Measurements from ENCODE around the gene NFATC3. TPM values are rescaled to one million over a fixed set of nuclear protein-coding genes. Genes with fewer than 3 reads are reported as not detected.

The NFATC3 gene
- total and polyA plus RNA-seq, 2 of the 8 experiments (the other 6 are each of a cell fraction or from before 2014, with no cell fraction given), result 17.6 to 34.5 TPM

DNA sequence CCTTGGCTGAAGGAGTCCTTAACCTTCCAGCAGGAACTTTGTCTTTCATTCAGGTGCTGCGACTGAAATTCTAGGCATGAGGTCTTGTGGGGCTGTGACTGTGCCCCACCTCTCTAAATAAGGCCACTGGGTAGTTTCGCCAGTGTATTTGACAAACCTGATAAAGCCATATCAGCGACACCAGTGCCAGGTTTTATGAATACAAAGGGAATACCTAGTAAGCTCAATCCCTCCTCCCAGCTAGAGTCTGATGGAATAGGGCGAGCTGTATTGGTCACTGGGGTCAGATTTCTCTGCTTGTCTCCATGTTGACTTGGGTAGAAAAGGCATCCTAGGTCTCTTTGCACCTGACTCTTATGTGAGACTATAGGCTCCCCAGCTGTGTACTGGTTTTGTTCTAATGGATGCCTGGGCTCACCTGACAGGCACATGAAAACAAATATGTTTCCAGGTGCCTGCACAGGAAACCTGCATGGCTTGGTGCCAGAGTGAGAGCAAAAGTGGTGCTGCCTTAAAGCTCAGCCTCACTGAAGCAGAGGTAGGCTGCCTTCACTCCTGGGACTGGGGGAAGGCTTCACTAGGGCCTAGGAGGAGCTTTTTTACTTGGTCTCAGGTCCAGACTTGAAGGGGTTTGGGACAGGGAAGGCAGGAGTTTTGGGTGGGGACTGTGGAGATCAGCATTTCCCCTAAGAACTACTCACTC lies 187.5 kb downstream of the NFATC3 start:
- H2AK5ac ChIP-seq (ENCODE audit: low read depth, low read length), result no peak overlapping the region
- H4K8ac ChIP-seq (ENCODE audit: extremely low read depth, insufficient read depth, low read length), result no peak overlapping the region
- WGBS, 2 experiments (ENCODE audit: extremely low coverage in 1 of 2, insufficient coverage in 1 of 2, insufficient read length in 1 of 2, insufficient replicate concordance in 2 of 2, low coverage in 1 of 2, low lambda C conversion rate in 2 of 2, missing lambda C conversion rate in 1 of 2), result 87% methylated on average over 4 of the region's 4 CpGs; no CpG with 5 or more reads in 1 of the 2 experiments
- H3K4me2 ChIP-seq (ENCODE audit: insufficient read depth in 1 of 2, low read depth in 2 of 2, low read length in 2 of 2), result no peak overlapping the region
- no peak overlapping the region for H2BK15ac ChIP-seq (ENCODE audit: low read length)
- peaks cover 12% of the 10 kb centered on the region for H3K79me1 ChIP-seq (ENCODE audit: low read depth, low read length)
- no peak overlapping the region for H2BK20ac ChIP-seq (ENCODE audit: low read length)
- no peak for FAIRE-seq
- no peak overlapping the region for H3K23ac ChIP-seq (ENCODE audit: insufficient read length)
- no peak overlapping the region for H3K4ac ChIP-seq (replicated peaks; ENCODE audit: insufficient read length, low read depth, low read length)
- H3K23me2 ChIP-seq (ENCODE audit: low read depth, low read length), result no peaks in the 10 kb centered on the region
- TF ChIP-seq GABPA (IDR thresholded peaks at IDR 0.05; ENCODE audit: borderline replicate concordance, insufficient read depth, low read length) (no peak), RBBP5 (IDR thresholded peaks at IDR 0.05; ENCODE audit: borderline replicate concordance, low read depth, low read length) (no peak), CHD1 (IDR thresholded peaks at IDR 0.05; ENCODE audit: low read depth, low read length) (no peak), CBX8 (IDR thresholded peaks at IDR 0.05; ENCODE audit: borderline replicate concordance, low read depth, low read length) (no peak), GTF2F1 (IDR thresholded peaks at IDR 0.05; ENCODE audit: borderline replicate concordance, low read depth, low read length) (no peak), BCL11A (IDR thresholded peaks at IDR 0.05; ENCODE audit: low read depth in 2 of 2, low read length in 2 of 2) (no peak), CBX5 (IDR thresholded peaks at IDR 0.05; ENCODE audit: low read depth, low read length) (no peak), JUN (IDR thresholded peaks at IDR 0.05; ENCODE audit: low read depth, low read length) (no peak), BRCA1 (IDR thresholded peaks at IDR 0.05; ENCODE audit: low read depth, low read length) (no peak), NRF1 (IDR thresholded peaks at IDR 0.05; ENCODE audit: low read depth, low read length) (no peak)
- TF ChIP-seq, protein P1, sequence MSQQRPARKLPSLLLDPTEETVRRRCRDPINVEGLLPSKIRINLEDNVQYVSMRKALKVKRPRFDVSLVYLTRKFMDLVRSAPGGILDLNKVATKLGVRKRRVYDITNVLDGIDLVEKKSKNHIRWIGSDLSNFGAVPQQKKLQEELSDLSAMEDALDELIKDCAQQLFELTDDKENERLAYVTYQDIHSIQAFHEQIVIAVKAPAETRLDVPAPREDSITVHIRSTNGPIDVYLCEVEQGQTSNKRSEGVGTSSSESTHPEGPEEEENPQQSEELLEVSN (IDR thresholded peaks at IDR 0.05), result no peak
- ChIA-PET CTCF (ENCODE audit: partially characterized antibody) (interaction anchor here (0.6 to 8.5 kb wide), 10 partner anchors 9 to 202 kb away, joined by 3 to 63 read pairs (median 6); partner anchors contain the start of gene SLC7A6), POLR2A (ENCODE audit: partially characterized antibody) (interaction anchor here (0.9 to 1.5 kb wide), 4 partner anchors 9 to 36 kb away, joined by 3 to 5 read pairs (median 3); partner anchors contain the start of genes ESRP2, PLA2G15 and SLC7A6)
- no peak overlapping the region for H2BK120ac ChIP-seq (replicated peaks; ENCODE audit: low read depth, low read length)
- H4K5ac ChIP-seq (ENCODE audit: insufficient read length, low read depth, low read length), result no peak overlapping the region
- H3K27ac ChIP-seq (ENCODE audit: low read depth, low read length), result no peak overlapping the region
- H2AFZ ChIP-seq (ENCODE audit: low read length), result no peak overlapping the region
- peaks cover 0 to 27% of the 10 kb centered on the region in 2 experiments; a peak in 3 of 4 replicates for H3K79me2 ChIP-seq (ENCODE audit: control insufficient read depth in 1 of 2, insufficient read depth in 2 of 2, low read length in 2 of 2)
- no peak overlapping the region for H4K91ac ChIP-seq (replicated peaks; ENCODE audit: insufficient read length, low read length)
- no peak overlapping the region for H3K9ac ChIP-seq (replicated peaks in 1 of 4; ENCODE audit: extremely low read depth in 1 of 4, low read depth in 3 of 4, low read length in 3 of 4)
- no peak for DNase-seq (ENCODE audit: low read depth in 1 of 2, low spot score in 2 of 2)
- no peak overlapping the region for H2BK12ac ChIP-seq (ENCODE audit: low read depth, low read length)
- peaks cover 0 to 2% (median 0%) of the 10 kb centered on the region in 4 experiments; a peak in 2 of 8 replicates for H3K36me3 ChIP-seq (ENCODE audit: control insufficient read depth in 2 of 4, insufficient read depth in 4 of 4, low read length in 3 of 4)
- no peak overlapping the region for H3K56ac ChIP-seq (replicated peaks; ENCODE audit: insufficient read length, low read depth, low read length)
- H3K14ac ChIP-seq (ENCODE audit: insufficient read length), result no peak overlapping the region
- H2BK5ac ChIP-seq (ENCODE audit: low read depth, low read length), result no peak overlapping the region
- H3K9me3 ChIP-seq (ENCODE audit: insufficient read depth in 2 of 2, low read depth in 1 of 2, low read length in 1 of 2), result no peaks in the 10 kb centered on the region
- H3K4me3 ChIP-seq (ENCODE audit: extremely low read depth in 1 of 4, insufficient read depth in 2 of 4, low read depth in 3 of 4, low read length in 4 of 4), result no peak overlapping the region
- H3K27me3 ChIP-seq (replicated peaks in 1 of 4; ENCODE audit: control insufficient read depth in 3 of 4, extremely low read depth in 1 of 4, insufficient read depth in 3 of 4, low read length in 3 of 4), result no peaks in the 10 kb centered on the region
- H3K18ac ChIP-seq (ENCODE audit: extremely low read depth, low read length), result no peak overlapping the region
- peaks cover 0 to 3% (median 2%) of the 10 kb centered on the region in 4 experiments; a peak in 3 of 7 replicates for H3K4me1 ChIP-seq (replicated peaks in 1 of 4; ENCODE audit: control insufficient read depth in 3 of 4, insufficient read depth in 4 of 4, low read length in 3 of 4)
- H4K20me1 ChIP-seq (replicated peaks in 1 of 2; ENCODE audit: control insufficient read depth in 1 of 2, insufficient read depth in 2 of 2, low read length in 2 of 2), result no peaks in the 10 kb centered on the region

Measured in H1 (cell line).